Hepatocyte (in vitro differentiated cells): ENCODE data around the gene PFN3. TPM values are rescaled to one million over a fixed set of nuclear protein-coding genes. Genes with fewer than 3 reads are reported as not detected.

ENCODE experiments used
- DNase-seq: peaks from one replicate; pipeline ENCODE4 v3.0.0-alpha.2; 2016; ENCODE audit warnings: low spot score
- H2AFZ ChIP-seq: fragments of 200-600 bp; sonication (generic); 2 replicates; pipeline ENCODE4 v1.6.0; 2016; ENCODE audit warnings: antibody characterized with exemption, mild to moderate bottlenecking
- H3K27ac ChIP-seq: fragments of 200-600 bp; sonication (generic); 2 replicates; pipeline ENCODE4 v1.5.1; 2016; ENCODE audit warnings: mild to moderate bottlenecking
- H3K27me3 ChIP-seq: fragments of 200-600 bp; sonication (generic); 2 replicates; pipeline ENCODE4 v1.6.1; 2016
- H3K36me3 ChIP-seq: fragments of 200-600 bp; sonication (generic); replicated peaks from 2 replicates; pipeline ENCODE4 v1.5.1; 2016; ENCODE audit warnings: low read depth; ENCODE audit not compliant: insufficient read depth
- H3K4me1 ChIP-seq: fragments of 200-600 bp; sonication (generic); 2 replicates; pipeline ENCODE4 v1.5.1; 2016; ENCODE audit warnings: mild to moderate bottlenecking, moderate library complexity; ENCODE audit not compliant: insufficient read depth
- H3K4me2 ChIP-seq: fragments of 200-600 bp; sonication (generic); 2 replicates; pipeline ENCODE4 v1.6.0; 2016
- H3K4me3 ChIP-seq: fragments of 200-600 bp; sonication (generic); 2 replicates; pipeline ENCODE4 v1.5.1; 2016; ENCODE audit warnings: mild to moderate bottlenecking
- H3K79me2 ChIP-seq: fragments of 200-600 bp; sonication (generic); 2 replicates; pipeline ENCODE4 v1.6.0; 2017; ENCODE audit warnings: mild to moderate bottlenecking
- H3K9me2 ChIP-seq: fragments of 200-600 bp; sonication (generic); replicated peaks from 2 replicates; pipeline ENCODE4 v1.6.0; 2017; ENCODE audit warnings: mild to moderate bottlenecking; ENCODE audit not compliant: insufficient read depth
- H3K9me3 ChIP-seq: fragments of 200-600 bp; sonication (generic); 2 replicates; pipeline ENCODE4 v1.5.1; 2016; ENCODE audit warnings: low read depth, mild to moderate bottlenecking
- H4K20me1 ChIP-seq: fragments of 200-600 bp; sonication (generic); 2 replicates; pipeline ENCODE4 v1.6.0; 2016; ENCODE audit warnings: mild to moderate bottlenecking; ENCODE audit not compliant: insufficient read depth, poor library complexity, severe bottlenecking
- CTCF ChIP-seq: fragments of 200-600 bp; sonication (generic); IDR thresholded peaks from 2 replicates; pipeline ENCODE4 v1.5.1; 2016; ENCODE audit warnings: antibody characterized with exemption, mild to moderate bottlenecking; ENCODE audit not compliant: poor library complexity
- EZH2 ChIP-seq: fragments of 200-600 bp; sonication (generic); IDR thresholded peaks from 2 replicates; pipeline ENCODE4 v1.6.1; 2016; ENCODE audit warnings: antibody characterized with exemption, mild to moderate bottlenecking, borderline replicate concordance
- EZH2phosphoT487 ChIP-seq: fragments of 200-600 bp; sonication (generic); IDR thresholded peaks from one replicate; pipeline ENCODE4 v1.6.1; 2018; ENCODE audit warnings: antibody characterized with exemption, mild to moderate bottlenecking, low read depth, moderate library complexity; ENCODE audit not compliant: unreplicated experiment, severe bottlenecking
- WGBS: methylation state at CpG from one replicate; pipeline ENCODE4 v1.1.6; 2016; ENCODE audit warnings: low lambda C conversion rate; ENCODE audit errors: missing lambda C conversion rate; 5-methylcytosine and 5-hydroxymethylcytosine counted together
- polyA plus RNA-seq: library from polyadenylated mRNA; unstranded; fragments of >200 nt; fragmentation: Nextera tagmentation; extraction: Ambion mirVana; gene quantifications from 2 replicates; pipeline ENCODE4 v1.2.1, GENCODE V29; 2016
- total RNA-seq: library from RNA; depleted of rRNA; stranded (reverse); fragments of >200 nt; gene quantifications from 2 replicates; pipeline ENCODE4 v1.2.3, GENCODE V29; 2014

Gene PFN3
- total and polyA plus RNA-seq, 2 experiments from 2014 or later, result not detected

DNA sequence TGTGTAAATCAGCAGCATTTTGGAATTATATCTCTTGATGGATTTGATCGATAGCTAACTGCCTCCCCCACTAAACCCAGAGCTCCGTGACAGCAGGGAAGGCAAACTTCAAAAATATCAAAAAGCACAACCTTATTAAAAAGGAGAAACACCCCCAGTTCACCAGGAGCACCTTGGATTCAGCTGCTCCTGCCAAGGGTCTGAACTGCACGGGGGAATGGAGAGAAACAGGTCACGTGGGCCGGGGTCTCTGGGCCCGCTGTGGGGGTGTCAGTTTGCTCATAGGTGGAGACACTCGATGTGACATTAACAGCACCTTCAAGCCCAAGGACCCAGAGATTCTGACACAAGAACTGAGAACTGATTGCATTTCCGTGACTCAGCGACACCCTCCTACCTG, 17.3 kb downstream of the PFN3 start:
- Histone ChIP-seq H3K27ac (no peak overlapping the region), H3K4me2 (no peak overlapping the region), H3K4me3 (no peak overlapping the region), H3K36me3 (no peaks in the 10 kb centered on the region), H2AFZ (no peak overlapping the region), H3K9me3 (no peaks in the 10 kb centered on the region), H3K9me2 (no peaks in the 10 kb centered on the region), H3K4me1 (peaks cover 10% of the 10 kb centered on the region), H3K27me3 (no peaks in the 10 kb centered on the region), H4K20me1 (no peaks in the 10 kb centered on the region), H3K79me2 (no peaks in the 10 kb centered on the region)
- TF ChIP-seq EZH2 (no peak), CTCF (no peak), EZH2phosphoT487 (no peak)
- 94% methylated on average over 9 of the region's 9 CpGs for WGBS
- DNase-seq, result no peak

DNA sequence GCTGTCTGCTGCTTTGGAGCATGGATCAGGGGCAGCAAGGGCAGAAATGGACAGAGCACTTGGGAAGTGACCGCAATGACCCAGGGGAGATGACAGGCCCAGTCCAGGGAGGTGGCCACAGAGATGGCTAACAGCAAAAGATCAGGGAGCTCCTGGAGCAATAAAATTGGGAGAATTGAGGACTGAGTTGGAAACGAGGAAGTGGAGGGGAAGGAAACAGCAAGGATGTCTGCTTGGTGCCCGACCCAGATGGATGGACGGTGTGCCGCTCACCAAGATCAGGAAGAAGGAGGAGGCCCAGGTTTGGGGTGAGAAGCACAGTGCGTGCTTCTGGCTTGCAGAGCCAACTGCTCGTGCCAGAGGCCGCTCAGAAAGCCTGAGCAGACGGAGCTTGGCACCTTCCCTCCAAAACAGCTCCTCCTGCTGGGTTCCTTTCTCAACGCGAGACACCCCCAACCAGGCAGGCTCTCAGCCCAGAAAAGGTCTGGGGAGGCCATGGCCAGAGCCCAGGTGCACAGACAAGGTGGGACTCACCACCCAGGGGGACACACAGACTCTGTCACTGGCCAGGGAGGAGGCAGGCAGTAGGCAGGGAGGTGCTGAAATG, 17.9 kb downstream of the PFN3 start:
- DNase-seq, result peak; percentile 40
- Histone ChIP-seq H2AFZ (no peak overlapping the region), H3K4me1 (peaks cover 13% of the 10 kb centered on the region), H3K9me3 (no peaks in the 10 kb centered on the region), H4K20me1 (no peaks in the 10 kb centered on the region), H3K27ac (no peak overlapping the region), H3K27me3 (no peaks in the 10 kb centered on the region), H3K4me3 (no peak overlapping the region), H3K9me2 (no peaks in the 10 kb centered on the region), H3K79me2 (no peaks in the 10 kb centered on the region), H3K36me3 (no peaks in the 10 kb centered on the region), H3K4me2 (no peak overlapping the region)
- peak; percentile 27 for TF ChIP-seq CTCF
- no peak for TF ChIP-seq EZH2phosphoT487
- WGBS, result 71% methylated on average over 10 of the region's 11 CpGs

- no peak overlapping the region for H2AFZ ChIP-seq
- no peaks in the 10 kb centered on the region for H3K27me3 ChIP-seq
- no peak for TF ChIP-seq CTCF
- TF ChIP-seq EZH2phosphoT487, result no peak
- no peak overlapping the region for H3K4me2 ChIP-seq
- H3K9me3 ChIP-seq, result no peaks in the 10 kb centered on the region
- no peaks in the 10 kb centered on the region for H3K36me3 ChIP-seq
- no peak for DNase-seq
- no peak overlapping the region for H3K27ac ChIP-seq
- H3K9me2 ChIP-seq, result no peaks in the 10 kb centered on the region
- peaks cover 13% of the 10 kb centered on the region for H3K4me1 ChIP-seq
- H3K79me2 ChIP-seq, result no peaks in the 10 kb centered on the region
- H3K4me3 ChIP-seq, result no peak overlapping the region
- 94% methylated on average over 6 of the region's 6 CpGs for WGBS
- no peaks in the 10 kb centered on the region for H4K20me1 ChIP-seq
Measured at GRCh38 chr5:177380805-177381126, 19.7 kb downstream of the PFN3 start.
